ENCODE results near the gene CGB2.
A peak's percentile ranks its signal among the peaks of the same experiment; 100 is the strongest.
"Not testable (repeated sequence)": the region's sequence is repeated elsewhere in the genome, so short reads cannot be mapped to it uniquely, and the experiment has no call there.

CGB2 gene

DNA sequence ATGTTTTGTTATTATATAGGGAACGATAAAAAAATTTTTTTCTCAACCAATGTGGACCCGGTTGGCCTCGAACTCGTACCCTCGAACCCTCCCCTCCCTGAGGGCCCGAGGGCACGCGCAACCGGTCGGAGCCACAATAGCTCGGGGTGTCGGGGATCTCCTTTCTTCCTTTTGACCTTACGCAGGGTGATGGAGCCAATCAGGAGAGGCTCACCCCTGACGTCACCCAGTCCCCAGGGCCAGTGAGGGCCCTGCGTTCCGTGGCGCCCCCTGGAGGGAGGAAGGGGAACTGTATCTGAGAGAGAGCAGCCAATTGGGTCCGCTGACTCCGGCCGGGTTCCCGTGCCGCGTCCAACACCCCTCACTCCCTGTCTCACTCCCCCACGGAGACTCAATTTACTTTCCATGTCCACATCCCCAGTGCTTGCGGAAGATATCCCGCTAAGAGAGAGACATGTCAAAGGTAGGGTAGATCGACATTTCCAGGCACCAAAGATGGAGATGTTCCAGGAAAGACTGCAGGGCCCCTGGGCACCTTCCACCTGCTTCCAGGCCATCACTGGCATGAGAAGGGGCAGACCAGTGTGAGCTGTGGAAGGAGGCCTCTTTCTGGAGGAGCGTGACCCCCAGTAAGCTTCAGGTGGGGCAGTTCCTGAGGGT is at the start of gene CGB2:
CGB2 (plus strand) TSS at position 249 of the 660 bp plus-strand sequence; CDS start at position 455, 206 bp downstream.
- DNase-seq (ENCODE audit: low read depth, low spot score), result not testable (repeated sequence)

DNA sequence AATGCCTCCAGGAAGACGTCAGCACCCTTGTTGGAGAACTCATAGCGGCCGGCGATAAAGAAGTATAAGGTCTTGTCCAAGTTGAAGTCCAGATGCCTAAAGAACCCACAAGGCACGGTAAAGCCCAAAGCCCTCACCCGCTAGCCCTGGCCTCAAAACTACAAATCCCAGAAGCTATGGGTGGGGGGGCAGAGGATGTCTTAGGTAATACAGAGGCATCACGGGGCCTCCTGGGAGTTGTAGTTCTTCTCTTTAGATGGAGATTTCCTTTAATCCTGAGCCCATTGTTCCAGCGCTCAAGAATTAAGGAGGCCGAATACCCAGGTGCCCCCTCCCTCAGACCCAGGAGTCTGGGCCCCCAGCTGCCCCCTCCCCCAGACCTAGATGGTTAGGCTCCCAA is 49.4 kb upstream of the CGB2 start:
- no peak for DNase-seq (ENCODE audit: low read depth, low spot score)

- no peak for DNase-seq (ENCODE audit: low read depth, low spot score)
These were observed 46.0 kb upstream of the CGB2 start for GRCh38 chr19:48985711-48986110.

DNA sequence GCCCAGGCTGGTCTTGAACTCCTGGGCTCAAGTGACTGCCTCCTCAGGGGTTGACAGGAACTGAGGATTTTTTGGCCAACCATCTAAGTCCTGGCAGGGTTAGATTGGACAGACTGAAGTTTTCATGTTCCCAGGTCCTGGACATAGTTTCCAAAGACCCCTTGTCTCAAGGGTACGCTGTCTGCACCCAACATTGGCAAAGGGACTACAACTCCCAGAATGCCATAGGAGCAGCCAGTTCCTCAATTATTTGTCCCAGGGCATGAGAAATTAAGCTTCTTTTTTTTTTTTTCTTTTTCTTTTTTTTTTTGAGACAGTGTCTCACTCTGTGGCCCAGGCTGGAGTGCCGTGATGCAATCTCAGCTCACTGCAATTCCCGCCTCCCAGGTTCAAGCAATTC is 45.5 kb upstream of the CGB2 start:
- no peak for DNase-seq (ENCODE audit: low read depth, low spot score)

- DNase-seq (ENCODE audit: low read depth, low spot score), result no peak
These were observed 44.4 kb upstream of the CGB2 start for GRCh38 chr19:48987323-48987722.

GRCh38 chr19:48988286-48988685 is 43.4 kb upstream of the CGB2 start:
- no peak for DNase-seq (ENCODE audit: low read depth, low spot score)

DNA sequence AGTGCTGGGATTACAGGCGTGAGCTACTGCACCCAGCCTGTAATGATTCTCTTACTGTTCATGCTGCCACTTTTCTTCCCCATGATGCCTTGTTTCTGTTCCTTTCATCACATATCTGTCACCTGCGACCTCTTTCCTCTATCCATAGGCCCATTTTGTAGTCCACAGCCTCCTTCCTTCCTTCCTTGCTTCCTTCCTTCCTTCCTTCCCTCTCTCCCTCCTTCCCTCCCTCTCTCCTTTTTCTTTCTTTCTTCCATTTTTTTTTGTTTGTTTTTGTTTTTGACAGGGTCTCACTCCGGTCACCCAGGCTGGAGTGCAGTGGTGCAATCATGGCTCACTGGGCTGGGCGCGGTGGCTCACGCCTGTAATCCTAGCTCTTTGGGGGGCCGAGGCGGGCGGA is 42.8 kb upstream of the CGB2 start:
- no peak for DNase-seq (ENCODE audit: low read depth, low spot score)

GRCh38 chr19:48989701-48990291 is 41.9 kb upstream of the CGB2 start:
- DNase-seq (ENCODE audit: low read depth, low spot score), result no peak

DNA sequence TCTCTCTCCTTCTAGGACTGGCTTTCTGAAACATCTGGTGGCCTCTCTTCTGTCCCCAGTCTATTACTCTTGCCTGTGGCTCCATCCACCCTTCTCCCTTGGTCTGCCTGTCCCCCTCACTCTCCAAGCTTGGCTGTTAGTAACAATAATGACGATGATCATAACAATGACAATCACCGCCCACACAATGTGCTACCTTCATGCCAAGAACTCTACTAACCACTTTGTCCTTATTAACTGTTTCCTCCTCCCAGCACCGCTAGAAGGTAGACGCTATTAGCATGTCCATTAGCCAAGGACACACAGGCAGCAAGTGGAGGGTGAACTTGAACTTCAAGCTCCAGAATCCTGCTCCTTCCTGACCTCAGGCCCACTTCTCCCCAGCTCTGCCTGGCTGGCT is 41.3 kb upstream of the CGB2 start:
- no peak for DNase-seq (ENCODE audit: low read depth, low spot score)

DNA sequence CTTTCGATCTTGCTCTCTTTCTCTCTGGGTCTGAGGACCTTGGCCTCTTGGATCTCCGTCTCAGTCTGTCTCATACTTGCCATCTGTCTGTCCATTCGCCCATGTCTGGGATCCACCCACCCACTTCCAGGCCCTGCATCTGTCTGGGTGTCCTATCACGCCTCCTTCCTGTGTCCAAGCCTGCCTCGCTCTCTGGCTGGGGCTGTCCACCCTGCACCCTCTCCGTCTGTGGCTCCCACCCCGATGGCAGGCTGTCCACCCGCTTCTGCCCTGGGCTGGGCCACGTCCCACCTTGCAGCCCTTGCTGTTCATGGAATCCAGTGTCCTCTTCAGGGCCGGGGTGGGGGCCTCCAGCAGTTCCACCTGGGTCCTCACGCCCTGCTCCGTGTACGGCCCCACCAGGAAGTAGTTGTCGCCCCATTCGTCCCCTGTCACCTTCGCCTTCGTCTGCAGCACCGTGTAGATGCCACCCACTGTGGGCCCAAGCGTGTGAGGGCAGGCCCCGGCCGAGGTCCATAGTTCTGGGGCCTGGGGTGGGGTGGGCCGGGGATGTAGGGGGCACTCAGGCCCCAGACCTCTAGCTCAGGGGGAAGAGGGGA is 40.6 kb upstream of the CGB2 start:
- DNase-seq (ENCODE audit: low read depth, low spot score), result no peak

- DNase-seq (ENCODE audit: low read depth, low spot score), result no peak
These were observed 39.7 kb upstream of the CGB2 start for GRCh38 chr19:48991873-48992580.

DNA sequence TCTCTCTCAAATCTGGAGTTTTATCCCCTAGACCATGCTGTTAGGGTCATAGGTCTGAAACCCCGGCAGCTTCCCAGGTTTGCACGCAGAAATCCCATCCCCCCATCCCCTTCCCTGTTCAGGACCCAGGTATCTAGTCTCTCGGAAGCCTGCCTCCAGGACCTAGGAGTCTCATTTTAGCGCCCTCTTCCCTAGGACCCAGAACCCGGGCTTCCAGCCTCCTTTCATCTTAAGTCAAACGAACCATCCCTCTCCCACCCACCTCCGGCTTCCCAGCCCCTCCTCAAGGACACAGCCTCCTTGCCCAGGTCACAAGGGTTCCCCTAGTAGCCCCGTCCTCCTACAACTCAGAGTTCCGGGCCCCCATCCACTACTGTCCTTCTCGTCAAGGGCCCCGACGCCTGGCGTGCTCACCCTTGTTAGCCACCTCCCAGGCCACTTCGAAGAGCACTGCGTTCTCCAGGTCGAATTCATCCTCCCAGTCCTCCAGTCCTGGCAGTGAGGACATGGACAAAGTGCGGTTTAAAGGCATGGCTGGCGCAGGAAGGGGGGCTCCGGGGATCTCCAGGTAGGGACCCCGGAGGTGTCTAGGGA is 39.0 kb upstream of the CGB2 start:
- no peak for DNase-seq (ENCODE audit: low read depth, low spot score)

GRCh38 chr19:48993175-48994034 is 38.3 kb upstream of the CGB2 start, which contains the start of the genes GYS1 and RUVBL2:
GYS1 (minus strand) TSS chr19:48993309; CDS start chr19:48993112, 197 bp downstream.
RUVBL2 (plus strand) TSS chr19:48993887; CDS start chr19:48993912, 25 bp downstream.
- peak; percentile 92 for DNase-seq (ENCODE audit: low read depth, low spot score)

GRCh38 chr19:48994035-48994386 is 37.7 kb upstream of the CGB2 start:
- DNase-seq (ENCODE audit: low read depth, low spot score), result no peak

DNA sequence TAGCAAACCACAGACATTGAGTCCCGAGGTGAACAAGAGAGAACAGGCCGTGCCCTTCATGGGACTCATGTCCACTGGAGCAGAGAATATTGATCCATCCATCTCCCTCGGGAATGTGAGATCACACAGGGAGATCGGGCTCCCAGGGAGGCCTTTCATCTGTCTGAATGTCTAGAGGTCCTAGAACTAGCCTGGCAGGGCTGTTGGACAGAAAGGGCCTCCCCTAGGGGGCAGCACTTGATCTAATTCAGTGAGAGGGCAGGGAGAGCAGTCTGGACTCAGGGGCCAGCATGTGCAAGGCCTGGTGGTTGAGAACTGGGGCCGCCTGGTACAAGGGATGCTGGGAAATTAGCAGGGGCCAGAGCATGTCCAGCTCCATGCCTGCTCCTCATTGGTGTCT is 33.7 kb upstream of the CGB2 start:
- DNase-seq (ENCODE audit: low read depth, low spot score), result no peak

GRCh38 chr19:48999481-49000325 is 32.0 kb upstream of the CGB2 start:
- no peak for DNase-seq (ENCODE audit: low read depth, low spot score)

DNA sequence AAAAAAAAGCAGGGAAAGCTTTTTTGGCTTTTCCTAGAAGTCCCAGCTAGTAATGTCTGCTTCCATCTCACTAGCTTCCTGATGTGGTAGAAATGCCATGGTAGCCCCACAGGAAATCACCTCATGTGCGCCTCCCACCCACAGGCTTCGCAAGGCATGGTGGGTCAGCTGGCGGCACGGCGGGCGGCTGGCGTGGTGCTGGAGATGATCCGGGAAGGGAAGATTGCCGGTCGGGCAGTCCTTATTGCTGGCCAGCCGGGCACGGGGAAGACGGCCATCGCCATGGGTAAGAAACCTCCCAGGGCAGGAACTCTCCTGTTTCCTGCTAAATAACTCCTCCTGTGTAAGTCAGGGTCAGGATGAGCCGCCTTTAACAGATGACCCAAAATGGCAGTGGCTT is 27.6 kb upstream of the CGB2 start:
- no peak for DNase-seq (ENCODE audit: low read depth, low spot score)

DNA sequence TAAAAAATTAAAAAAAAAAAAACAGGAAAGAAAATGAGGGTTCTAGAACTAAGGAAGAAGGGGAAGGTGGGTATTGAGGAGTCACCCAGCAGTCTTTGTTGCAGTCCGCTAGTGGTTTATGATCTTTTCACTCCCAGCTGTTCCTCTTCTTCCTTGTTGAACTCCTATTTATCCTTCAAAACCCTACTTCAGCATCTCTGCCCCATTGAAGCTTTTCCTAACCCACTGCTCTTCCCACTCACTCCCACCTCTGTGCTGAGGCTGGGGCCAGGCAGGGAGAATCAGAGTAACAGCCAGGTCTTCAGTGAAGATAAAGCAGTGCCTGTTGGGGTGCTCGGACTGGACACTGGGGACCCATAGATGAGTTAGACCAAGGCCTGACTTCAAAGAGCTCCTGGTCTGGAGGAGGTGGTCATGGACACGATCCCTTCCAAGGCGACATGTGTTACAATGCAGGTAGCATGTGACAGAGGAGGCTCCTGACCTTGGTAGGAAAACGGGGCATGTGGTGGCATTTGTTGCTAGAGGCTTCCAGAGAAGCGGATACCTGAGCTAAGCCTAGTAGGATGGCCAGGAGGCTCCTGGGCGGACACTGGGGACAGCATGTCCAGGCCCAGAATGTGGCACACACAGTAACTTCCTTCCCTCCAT is 26.6 kb upstream of the CGB2 start:
- no peak for DNase-seq (ENCODE audit: low read depth, low spot score)

GRCh38 chr19:49006905-49007304 is 24.8 kb upstream of the CGB2 start:
- DNase-seq (ENCODE audit: low read depth, low spot score), result no peak

- no peak for DNase-seq (ENCODE audit: low read depth, low spot score)
These were observed 21.9 kb upstream of the CGB2 start for GRCh38 chr19:49009828-49010227.
